Activated gamma-delta T cell (primary cell): ENCODE measurements around the gene CHIC2.
"Not testable (repeated sequence)": the region's sequence is repeated elsewhere in the genome, so short reads cannot be mapped to it uniquely, and the experiment has no call there.

ENCODE experiments used
- DNase-seq: peaks from one replicate; lab custom pipeline; 2025; lab: John Stamatoyannopoulos, UW
- total RNA-seq, 2 donors: gene quantifications; one replicate each; lab custom pipeline; 2026; lab: John Stamatoyannopoulos, UW

The CHIC2 gene
- 36.0 to 41.1 reads per million in 2 donors for total RNA-seq

- DNase-seq: peak; percentile 98
Observed at GRCh38 chr4:54064317-54065111, at the start of gene CHIC2. CHIC2 (minus strand) TSS chr4:54064605; CDS start chr4:54064300, 305 bp downstream.

DNA sequence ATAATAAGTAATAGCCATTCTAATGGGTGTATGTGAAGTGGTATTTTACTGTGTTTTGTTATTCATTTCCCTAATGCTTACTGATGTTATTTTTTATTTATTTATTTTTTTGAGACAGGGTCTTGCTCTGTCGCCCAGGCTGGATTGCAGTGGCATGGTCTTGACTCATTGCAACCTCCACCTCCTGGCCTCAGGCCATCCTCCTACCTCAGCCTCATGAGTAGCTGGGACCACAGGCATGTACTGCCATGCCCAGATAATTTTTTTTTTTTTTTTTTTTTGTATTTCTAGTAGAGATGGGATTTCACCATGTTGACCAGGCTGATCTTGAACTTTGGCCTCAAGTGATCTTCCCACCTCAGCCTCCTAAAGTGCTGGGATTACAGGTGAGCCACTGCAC, 48.8 kb upstream of the CHIC2 start:
- not testable (repeated sequence) for DNase-seq

DNA sequence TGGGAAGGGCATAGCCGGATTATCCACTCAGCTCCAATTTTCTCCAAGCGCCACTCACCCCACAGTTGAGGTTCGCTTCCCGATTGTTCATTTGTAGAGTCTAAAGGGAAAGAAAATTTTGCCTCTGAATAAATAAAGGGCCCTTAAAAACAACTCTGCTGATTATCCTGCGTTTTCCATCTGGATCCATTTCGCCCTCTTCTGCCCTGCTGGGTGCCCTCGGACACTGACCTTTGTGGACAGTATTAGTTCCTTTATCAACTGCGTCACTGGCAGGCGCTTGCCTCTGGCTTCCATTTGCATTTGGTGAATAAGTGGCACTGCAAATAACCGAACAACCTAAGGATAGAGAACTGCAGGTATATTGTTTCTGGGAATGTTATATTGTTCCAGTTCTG, 45.6 kb upstream of the CHIC2 start:
- DNase-seq: no peak

- peak; percentile 4 for DNase-seq
Observed at GRCh38 chr4:54109241-54110018, 45.0 kb upstream of the CHIC2 start.

DNA sequence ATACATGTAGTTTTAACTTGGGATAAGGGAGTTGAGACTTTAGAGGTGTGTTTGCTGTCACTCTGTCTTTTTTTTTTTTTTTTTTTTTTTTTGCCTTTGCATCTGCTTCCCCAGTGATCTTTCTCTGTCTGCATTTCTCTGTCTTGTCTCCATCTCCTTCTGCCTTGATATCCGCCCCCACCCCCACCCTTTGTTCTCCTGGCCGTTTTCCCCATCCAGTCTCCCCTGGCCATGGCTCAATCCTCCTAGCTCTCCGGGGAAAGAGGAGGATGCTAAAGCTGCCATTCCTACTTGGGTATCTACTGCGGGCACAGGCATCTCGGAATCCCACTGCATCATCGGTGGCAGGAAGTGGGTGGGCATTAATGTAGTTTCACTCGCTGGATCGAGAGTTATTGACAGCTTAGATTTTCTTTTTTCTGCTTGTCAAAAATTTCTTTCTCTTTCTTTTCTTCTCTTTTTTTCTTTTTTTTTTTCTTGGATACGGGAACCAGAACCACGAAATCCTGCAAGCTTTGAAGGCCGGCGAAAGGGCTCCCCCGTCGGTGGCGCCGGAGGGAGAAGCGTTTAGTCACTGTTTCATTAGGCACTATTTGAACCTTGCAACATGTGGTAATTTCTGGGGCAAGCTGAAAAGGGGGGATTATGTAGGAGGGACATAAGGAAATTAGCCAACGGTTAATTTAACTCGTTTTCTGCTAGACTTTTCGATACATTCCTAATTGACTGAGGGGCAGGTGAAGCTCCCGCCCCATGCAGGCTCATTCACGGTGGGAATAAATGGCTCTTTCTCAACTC, 43.7 kb upstream of the CHIC2 start:
- DNase-seq: no peak

- DNase-seq: no peak
Observed at GRCh38 chr4:54104907-54105306, 40.5 kb upstream of the CHIC2 start.

- DNase-seq: no peak
Observed at GRCh38 chr4:54103190-54103574, 38.8 kb upstream of the CHIC2 start.

DNA sequence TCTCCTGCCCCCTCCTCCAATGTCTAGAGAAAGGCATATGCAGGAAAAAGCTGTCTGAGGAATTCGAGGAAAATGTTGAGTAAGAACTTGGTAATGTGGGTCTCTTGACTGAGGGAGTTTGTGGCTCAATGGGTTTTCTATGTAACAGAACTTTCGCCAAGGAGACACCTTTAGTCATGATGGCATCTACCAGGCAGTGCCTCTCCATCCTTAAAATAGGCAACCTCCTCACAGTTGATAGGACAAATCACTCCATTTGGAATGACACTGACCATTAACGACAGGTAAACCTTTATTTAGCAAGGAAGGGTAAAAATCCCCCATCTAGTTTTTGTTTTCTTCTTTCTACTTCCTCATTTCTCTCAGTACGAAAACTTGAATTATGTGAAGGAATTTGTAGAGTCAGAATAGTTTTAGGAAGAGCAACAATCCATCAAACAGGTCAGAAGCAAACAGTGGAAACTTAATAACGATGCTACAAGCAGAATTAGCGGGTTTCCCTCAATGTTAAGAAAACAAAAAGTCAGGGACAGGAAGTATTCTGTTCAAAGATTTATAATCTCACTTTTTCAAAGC, 38.2 kb upstream of the CHIC2 start:
- no peak for DNase-seq

- DNase-seq: no peak
Observed at GRCh38 chr4:54101190-54102041, 37.0 kb upstream of the CHIC2 start.

GRCh38 chr4:54100595-54101189, 36.3 kb upstream of the CHIC2 start:
- DNase-seq: peak; percentile 9

DNA sequence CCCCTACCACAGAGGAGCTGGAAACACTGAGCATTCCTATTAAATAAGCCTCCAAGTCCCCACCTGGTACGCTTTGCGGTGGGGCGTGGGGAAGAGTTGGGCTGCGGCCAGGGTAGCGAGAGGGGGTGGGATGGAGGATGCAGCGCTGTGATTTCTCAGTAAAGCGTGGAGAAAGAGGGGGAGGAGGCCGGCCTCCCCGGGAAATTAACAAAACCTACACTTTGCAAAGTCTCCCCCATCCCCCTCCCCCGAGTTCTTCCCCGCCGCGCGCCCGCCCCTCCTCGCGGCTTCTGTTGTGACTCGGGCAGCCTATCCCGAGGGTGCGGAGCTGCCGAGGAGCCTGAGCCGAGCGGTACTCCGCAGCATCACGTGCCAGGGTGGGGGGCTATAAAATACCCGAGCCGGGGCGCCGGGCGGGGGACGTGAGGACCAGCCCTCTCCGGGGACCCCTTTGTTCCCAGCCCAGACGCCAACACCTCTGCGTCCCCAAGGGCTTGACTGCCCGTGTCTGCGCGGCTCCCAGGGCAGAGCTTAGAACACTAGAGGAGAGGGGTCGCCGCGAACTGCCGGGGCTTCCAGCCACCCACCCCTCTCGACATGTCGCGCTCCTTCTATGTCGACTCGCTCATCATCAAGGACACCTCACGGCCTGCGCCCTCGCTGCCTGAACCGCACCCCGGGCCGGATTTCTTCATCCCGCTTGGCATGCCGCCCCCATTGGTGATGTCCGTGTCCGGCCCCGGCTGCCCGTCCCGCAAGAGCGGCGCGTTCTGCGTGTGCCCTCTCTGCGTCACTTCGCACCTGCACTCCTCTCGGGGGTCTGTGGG, 35.6 kb upstream of the CHIC2 start, which contains the start of gene GSX2:
Gene GSX2 (plus strand): TSS at position 416 of the 827 bp plus-strand sequence. CDS start 182 bp downstream, at position 598.
- DNase-seq: peak; percentile 18

DNA sequence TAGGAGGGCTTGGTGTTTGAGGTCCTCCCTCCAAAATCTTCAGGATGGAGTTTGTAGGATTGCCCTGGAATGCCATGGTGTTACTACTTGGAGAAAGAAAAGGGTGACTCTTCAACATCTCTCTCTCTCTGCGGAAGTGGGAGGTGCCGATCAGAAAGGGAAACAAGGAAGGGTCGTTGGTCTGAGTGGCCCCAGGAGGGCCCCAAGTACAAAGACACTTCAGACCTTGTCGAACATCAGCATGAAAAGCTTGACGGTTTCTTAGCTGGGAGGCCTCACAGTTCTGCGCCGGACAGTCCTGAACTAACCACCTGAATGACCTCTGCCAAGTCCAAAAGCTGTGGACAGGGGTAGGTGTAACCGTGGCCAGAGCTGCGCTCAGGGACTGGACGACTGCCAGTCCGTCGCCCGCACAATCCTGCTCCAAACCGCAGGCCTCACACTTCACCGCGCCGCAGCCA, 34.9 kb upstream of the CHIC2 start:
- DNase-seq: no peak

DNA sequence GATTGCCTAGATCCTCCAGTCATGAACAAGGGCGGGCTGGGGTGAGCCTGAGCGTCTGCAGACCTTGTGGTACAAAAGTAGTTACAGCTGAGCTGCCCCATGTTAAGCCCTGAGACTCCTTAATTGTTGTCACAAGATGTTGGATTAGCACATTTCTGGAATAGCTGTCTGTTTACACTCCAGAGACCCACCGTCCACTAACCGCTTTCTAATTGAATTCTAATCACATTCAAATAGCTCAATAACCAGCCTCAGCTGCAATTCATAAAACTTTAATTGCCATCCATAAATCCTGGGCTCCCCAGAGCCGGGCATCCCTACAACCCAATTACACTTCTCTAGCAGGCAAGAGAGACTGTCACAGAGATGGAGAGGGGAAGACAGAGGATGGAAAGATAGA, 34.0 kb upstream of the CHIC2 start:
- no peak for DNase-seq

DNA sequence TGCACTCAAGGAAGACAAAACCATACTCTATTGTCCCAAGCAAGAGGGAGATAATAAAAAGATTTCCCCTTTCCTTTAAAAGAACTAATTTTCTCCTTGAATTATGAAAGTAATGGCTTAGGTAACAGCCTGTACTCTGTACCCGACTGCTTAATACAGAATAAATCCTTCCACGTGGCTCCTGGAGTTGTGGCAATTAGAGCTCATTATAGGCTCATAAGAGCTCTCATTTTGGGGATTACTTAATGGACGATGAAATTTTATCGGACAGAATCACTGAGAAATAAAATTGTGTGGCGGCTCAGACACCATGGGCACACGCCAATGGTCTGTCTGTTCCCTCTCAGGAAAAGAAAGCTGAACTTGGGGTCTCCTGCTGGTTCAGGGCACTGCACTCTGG, 32.7 kb upstream of the CHIC2 start:
- no peak for DNase-seq

DNA sequence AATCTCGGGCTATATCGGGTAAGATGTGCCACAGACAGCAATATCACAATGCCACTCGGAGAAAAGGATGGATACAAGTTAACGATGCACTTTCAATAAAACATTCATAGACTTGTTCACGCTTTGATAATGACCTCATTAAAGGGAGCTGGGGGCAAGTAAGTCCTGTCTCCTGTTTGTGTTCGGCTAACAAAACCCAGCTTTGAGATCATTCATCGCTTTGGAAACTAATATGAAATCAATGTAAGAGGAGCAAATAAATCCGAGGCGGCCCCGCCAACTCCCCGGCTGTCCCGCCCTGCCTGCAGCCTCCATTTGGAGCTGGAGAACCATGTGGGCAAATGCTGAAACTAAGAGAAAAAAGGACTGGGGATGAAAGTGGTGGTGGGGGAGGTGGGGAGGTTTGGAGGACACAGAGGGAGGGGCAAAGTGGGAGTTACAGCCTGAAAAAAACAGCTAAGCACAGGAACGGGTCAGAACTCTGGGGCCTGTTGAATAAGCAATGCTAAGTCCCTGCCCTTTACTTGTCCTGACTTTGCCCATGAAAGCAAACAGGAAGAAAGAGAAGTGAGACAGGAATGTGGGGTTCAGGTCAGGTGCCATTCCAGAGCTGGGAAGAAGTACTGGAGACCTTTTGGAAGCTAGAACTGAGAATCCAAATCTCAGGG, 32.0 kb upstream of the CHIC2 start:
- no peak for DNase-seq

- DNase-seq: no peak
Observed at GRCh38 chr4:54095110-54095825, 30.9 kb upstream of the CHIC2 start.

GRCh38 chr4:54094451-54094850, 30.0 kb upstream of the CHIC2 start:
- DNase-seq: no peak
